GM20000 (cell line): ENCODE data around the gene FBXL22.

Experiments used
- DNase-seq: peaks from one replicate; pipeline ENCODE4 v3.0.0; 2012; ENCODE audit warnings: low spot score
- TF ChIP-seq, protein P1 (sequence below): IDR thresholded peaks from 2 replicates; pipeline ENCODE4 v1.5.1; 2012; ENCODE audit warnings: mild to moderate bottlenecking, control low read depth; ENCODE audit errors: extremely low read depth, missing control alignments

FBXL22 gene

GRCh38 chr15:63634154-63634553 is 37.0 kb downstream of the FBXL22 start:
- TF ChIP-seq, protein P1, sequence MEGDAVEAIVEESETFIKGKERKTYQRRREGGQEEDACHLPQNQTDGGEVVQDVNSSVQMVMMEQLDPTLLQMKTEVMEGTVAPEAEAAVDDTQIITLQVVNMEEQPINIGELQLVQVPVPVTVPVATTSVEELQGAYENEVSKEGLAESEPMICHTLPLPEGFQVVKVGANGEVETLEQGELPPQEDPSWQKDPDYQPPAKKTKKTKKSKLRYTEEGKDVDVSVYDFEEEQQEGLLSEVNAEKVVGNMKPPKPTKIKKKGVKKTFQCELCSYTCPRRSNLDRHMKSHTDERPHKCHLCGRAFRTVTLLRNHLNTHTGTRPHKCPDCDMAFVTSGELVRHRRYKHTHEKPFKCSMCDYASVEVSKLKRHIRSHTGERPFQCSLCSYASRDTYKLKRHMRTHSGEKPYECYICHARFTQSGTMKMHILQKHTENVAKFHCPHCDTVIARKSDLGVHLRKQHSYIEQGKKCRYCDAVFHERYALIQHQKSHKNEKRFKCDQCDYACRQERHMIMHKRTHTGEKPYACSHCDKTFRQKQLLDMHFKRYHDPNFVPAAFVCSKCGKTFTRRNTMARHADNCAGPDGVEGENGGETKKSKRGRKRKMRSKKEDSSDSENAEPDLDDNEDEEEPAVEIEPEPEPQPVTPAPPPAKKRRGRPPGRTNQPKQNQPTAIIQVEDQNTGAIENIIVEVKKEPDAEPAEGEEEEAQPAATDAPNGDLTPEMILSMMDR = no peak
- DNase-seq = no peak

- no peak for DNase-seq
- TF ChIP-seq, protein P1 = no peak
Observed at GRCh38 chr15:63636518-63637061, 39.4 kb downstream of the FBXL22 start.

DNA sequence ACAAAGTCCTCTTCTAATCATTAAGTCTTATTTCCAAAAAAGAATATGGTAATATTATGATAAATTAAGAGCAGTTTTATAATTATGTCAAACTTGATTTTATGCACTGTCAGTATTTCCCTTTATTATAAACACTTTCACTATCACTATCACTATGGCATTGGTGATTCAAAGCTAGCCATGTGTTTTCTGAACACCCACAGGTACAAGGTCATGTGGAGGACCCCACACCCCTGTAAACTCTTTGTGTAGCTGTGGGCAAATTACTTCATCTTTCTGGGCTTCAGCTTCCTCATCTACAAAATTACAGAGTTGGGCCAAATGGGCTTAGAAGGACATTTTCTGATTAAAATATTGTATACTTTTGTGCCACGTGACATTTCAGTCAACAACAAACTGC is 41.7 kb downstream of the FBXL22 start:
- TF ChIP-seq, protein P1 = no peak
- no peak for DNase-seq

- TF ChIP-seq, protein P1 = no peak
- DNase-seq = no peak
Observed at GRCh38 chr15:63640146-63640545, 43.0 kb downstream of the FBXL22 start.
